ENCODE data around the gene CASP6. TPM values are rescaled to one million over a fixed set of nuclear protein-coding genes. Genes with fewer than 3 reads are reported as not detected.

Gene CASP6
- total and polyA plus RNA-seq, 7 donors, result 18.2 to 101 (median 41.3) TPM

- Histone ChIP-seq H3K27ac (no peak overlapping the region), H3K36me3 (peaks cover 0 to 12% (median 6%) of the 10 kb centered on the region in 4 donors), H3K9me3 (no peaks in the 10 kb centered on the region), H3K4me3 (no peak overlapping the region), H3K4me1 (no peaks in the 10 kb centered on the region), H3K27me3 (no peaks in the 10 kb centered on the region)
- DNase-seq, result no peak
- TF ChIP-seq POLR2A (IDR thresholded peaks at IDR 0.05), result no peak
- no peak for TF ChIP-seq CTCF (IDR thresholded peaks at IDR 0.05)
- TF ChIP-seq EP300 (IDR thresholded peaks at IDR 0.05), result no peak
- TF ChIP-seq POLR2AphosphoS5 (IDR thresholded peaks at IDR 0.05), result no peak
- intact Hi-C loops (cut with DNase I), result no loop called here
- 94 to 98% methylated on average over 7 of the region's 7 CpGs for WGBS, 2 donors
Observed at GRCh38 chr4:109721033-109721432, 17.8 kb upstream of the CASP6 start.

- Histone ChIP-seq H3K27ac (no peak overlapping the region), H3K36me3 (peaks cover 0 to 24% (median 8%) of the 10 kb centered on the region in 4 donors), H3K9me3 (no peaks in the 10 kb centered on the region), H3K4me1 (no peaks in the 10 kb centered on the region), H3K27me3 (no peaks in the 10 kb centered on the region), H3K4me3 (no peak overlapping the region)
- no peak for DNase-seq
- intact Hi-C loops (cut with DNase I), result no loop called here
- TF ChIP-seq CTCF (IDR thresholded peaks at IDR 0.05) (no peak), POLR2AphosphoS5 (IDR thresholded peaks at IDR 0.05) (no peak), POLR2A (IDR thresholded peaks at IDR 0.05) (no peak), EP300 (IDR thresholded peaks at IDR 0.05) (no peak)
- WGBS, 2 donors, result 97 to 99% methylated on average over 4 of the region's 4 CpGs
Observed at GRCh38 chr4:109719604-109720003, 16.4 kb upstream of the CASP6 start.

GRCh38 chr4:109718759-109719158 is 15.5 kb upstream of the CASP6 start:
- intact Hi-C loops (cut with DNase I), result no loop called here
- Histone ChIP-seq H3K27me3 (no peaks in the 10 kb centered on the region), H3K27ac (no peak overlapping the region), H3K4me3 (no peak overlapping the region), H3K9me3 (no peaks in the 10 kb centered on the region), H3K4me1 (no peaks in the 10 kb centered on the region), H3K36me3 (peaks cover 0 to 31% (median 11%) of the 10 kb centered on the region in 4 donors)
- DNase-seq, result no peak
- 86 to 93% methylated on average over 1 of the region's 1 CpG for WGBS, 2 donors
- TF ChIP-seq POLR2A (IDR thresholded peaks at IDR 0.05), result no peak
- no peak for TF ChIP-seq EP300 (IDR thresholded peaks at IDR 0.05)
- no peak for TF ChIP-seq POLR2AphosphoS5 (IDR thresholded peaks at IDR 0.05)
- no peak for TF ChIP-seq CTCF (IDR thresholded peaks at IDR 0.05)

- Histone ChIP-seq H3K36me3 (peaks cover 0 to 38% (median 13%) of the 10 kb centered on the region in 4 donors), H3K4me3 (no peak overlapping the region), H3K4me1 (no peaks in the 10 kb centered on the region), H3K9me3 (no peaks in the 10 kb centered on the region), H3K27me3 (no peaks in the 10 kb centered on the region), H3K27ac (no peak overlapping the region)
- WGBS, 2 donors, result 25 to 76% methylated on average over 3 of the region's 3 CpGs
- intact Hi-C loops (cut with DNase I), result no loop called here
- no peak for DNase-seq
- TF ChIP-seq POLR2AphosphoS5 (IDR thresholded peaks at IDR 0.05) (no peak), POLR2A (IDR thresholded peaks at IDR 0.05) (no peak), EP300 (IDR thresholded peaks at IDR 0.05) (no peak), CTCF (IDR thresholded peaks at IDR 0.05) (no peak)
Observed at GRCh38 chr4:109713500-109713899, 10.3 kb upstream of the CASP6 start.

- intact Hi-C loops (cut with DNase I), result loop anchor here (10.0 kb wide), 1 partner anchor 144 kb away; the partner anchor contains the start of gene MCUB
- 90 to 92% methylated on average over 1 of the region's 1 CpG for WGBS, 2 donors
- no peaks in the 10 kb centered on the region for H3K9me3 ChIP-seq
Observed at GRCh38 chr4:109708990-109709389, 5.7 kb upstream of the CASP6 start.

More at GRCh38 chr4:109708990-109709389, 5.7 kb upstream of the CASP6 start:
- TF ChIP-seq CTCF (IDR thresholded peaks at IDR 0.05), result no peak
- TF ChIP-seq POLR2AphosphoS5 (IDR thresholded peaks at IDR 0.05), result no peak
- no peak for TF ChIP-seq EP300 (IDR thresholded peaks at IDR 0.05)
- no peak for TF ChIP-seq POLR2A (IDR thresholded peaks at IDR 0.05)
- Histone ChIP-seq H3K27ac (no peak overlapping the region), H3K4me3 (no peak overlapping the region), H3K36me3 (peaks cover 0 to 9% (median 3%) of the 10 kb centered on the region in 4 donors), H3K27me3 (no peaks in the 10 kb centered on the region), H3K4me1 (peaks cover 0 to 3% (median under 1%) of the 10 kb centered on the region in 4 donors)
- DNase-seq, result no peak
